DMS53 treated with DMSO at 0.1 percent for 48 hours (cell line): ENCODE data around the gene ACOT7.

ENCODE experiments used
- DNase-seq: peaks from one replicate; lab custom pipeline; 2025; ENCODE audit not compliant: unreplicated experiment; lab: John Stamatoyannopoulos, UW

Gene ACOT7

DNA sequence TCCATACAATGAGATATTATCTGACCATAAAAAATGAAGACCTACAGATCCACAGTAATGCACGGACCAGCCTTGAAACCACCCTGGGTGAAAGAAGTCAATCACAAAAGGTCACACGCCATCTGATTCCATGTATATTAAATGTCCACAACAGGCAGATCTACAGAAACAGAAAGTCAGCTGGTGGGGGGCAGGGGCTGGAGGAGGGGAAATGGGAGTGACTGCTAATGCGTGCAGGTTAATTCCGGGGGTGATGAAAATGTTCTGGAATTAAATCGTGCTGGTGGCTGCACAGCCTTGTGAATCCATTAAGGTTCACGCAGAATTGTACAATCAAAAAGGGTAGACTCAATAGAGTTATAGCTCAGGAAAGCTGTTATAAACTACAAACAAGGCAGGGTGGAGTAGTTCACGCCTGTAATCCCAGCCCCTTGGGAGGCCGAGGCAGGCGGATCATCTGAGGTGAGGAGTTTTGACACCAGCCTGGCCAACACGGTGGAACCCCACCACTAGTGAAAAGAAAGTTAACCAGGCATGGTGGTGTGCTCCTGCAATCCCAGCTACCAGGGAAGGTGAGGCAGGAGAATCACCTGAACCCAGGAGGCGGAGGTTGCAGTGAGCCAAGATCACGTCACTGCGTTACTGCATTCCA is 32.3 kb downstream of the ACOT7 start:
- DNase-seq = no peak

DNA sequence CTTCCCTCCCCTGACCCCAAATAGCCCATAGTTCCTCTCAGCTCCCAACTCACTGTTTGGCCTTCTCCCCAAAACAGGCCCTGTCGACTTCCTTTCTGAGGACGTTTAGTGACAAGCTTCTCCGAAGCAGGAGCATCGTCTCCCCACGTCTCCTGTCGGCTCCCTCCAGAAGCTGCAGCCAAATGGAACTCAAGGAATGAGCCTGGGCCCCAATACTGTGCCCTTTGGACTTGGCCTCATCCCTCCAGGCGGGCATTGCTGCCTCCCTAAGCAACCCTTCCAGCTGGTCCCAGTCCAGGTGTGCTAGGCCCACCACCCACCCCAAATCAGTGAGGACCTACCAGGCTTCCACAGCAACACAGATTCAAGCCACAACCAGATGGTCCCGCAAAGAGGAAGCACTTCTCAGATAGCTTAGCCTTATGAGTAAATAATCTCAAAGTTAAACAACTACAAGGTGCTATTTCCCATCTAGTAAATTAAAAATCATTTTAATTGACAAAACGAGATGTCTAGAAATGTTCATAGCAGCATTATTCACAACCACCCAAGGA is 33.0 kb downstream of the ACOT7 start:
- no peak for DNase-seq

DNA sequence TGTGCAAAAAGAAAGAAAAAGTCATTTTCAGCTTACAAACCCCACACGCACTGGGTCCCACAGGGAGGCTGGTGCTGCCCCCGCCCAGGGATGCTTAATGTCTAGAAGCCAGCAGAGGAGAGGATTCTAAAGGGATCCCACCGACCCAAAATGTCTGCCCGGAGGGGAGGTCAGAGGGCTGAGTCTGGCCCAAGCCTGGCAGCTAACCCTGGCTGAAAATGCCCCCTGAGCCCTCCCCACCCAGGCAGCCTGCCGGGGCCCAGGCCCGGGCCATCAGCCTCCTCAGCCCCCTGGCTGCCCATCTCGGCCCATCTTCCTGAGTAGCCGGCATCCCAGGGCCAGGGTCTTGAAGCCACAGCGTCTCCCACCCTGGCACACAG is 33.5 kb downstream of the ACOT7 start:
- DNase-seq = no peak

DNA sequence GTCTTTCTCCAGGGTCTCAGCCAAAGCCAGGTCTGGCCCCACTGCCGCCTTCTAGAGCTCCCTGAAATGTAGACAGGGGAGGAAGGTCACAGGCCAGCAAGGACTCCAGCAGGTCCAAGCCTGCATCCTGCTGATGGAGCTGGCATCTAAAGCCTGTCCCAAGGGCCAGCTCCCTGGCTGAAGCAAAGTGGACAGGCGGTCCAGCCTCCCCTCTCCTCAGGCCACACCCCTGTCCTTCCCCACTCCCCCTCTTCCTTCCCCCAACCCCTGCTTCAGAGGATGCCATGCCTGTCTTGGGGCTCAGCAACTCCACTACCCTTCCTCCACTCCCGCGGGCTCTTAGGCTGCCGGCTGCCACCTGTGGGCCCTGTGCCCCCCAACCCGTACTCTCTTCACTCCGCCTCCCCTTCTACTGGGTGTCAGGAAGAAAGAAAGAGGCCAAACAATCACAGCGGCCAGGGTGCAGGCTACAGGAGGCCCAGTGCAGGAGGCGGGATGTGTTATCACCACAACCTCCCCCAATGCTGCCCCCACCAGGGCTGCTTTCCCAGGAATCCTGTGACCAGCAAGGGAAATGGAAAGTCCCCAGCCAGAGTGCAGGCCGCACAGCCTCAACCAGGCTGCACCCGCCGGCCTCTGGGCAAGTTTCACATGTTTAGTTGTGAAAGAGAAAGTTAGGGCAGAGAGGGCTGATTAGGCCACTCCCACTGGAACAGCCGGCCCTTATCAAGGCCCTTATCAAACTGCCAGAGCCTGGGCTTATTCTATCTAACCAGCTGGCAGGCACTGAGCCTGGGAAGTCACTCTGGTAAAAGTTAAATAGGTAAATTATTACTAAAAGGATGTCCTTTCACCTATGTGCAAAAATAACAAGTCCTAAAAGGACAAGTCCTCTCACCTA is 34.1 kb downstream of the ACOT7 start:
- no peak for DNase-seq

GRCh38 chr1:6358757-6359201 is 34.8 kb downstream of the ACOT7 start:
- no peak for DNase-seq

- DNase-seq = no peak
Measured at GRCh38 chr1:6358144-6358624, 35.4 kb downstream of the ACOT7 start.

DNA sequence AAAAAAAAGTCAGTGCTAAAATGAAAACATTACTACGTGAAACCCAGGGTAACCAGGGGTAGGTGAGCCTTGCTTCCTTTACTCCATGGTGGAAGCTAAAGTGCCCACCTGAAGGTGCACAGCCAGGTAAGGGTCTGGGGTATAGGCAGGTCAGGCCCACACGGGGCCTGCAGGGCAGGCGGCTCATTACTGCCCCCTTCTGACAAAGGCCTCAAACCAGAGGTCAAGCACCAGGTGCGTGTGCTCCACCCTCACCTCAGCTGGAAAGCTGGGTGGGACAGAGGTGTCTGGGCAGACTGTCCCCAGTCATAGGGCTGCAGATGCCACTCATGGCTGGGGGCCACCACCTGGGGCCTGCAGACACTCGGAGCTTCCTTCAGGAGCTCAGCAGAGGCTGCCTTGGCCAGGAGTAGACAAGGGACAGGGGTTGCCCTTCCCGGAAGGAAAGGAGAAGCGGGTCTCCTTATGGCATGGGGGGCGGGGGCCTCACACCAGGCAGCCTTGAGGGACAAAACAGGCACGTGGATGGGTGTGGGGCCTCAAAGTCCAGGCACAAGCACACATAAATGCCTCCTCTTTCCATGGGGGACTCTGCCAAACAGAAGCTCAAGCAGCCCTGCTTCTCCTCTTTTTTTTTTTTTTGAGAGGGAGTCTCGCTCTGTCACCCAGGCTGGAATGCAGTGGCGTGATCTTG is 36.2 kb downstream of the ACOT7 start:
- DNase-seq = no peak

GRCh38 chr1:6355621-6356020 is 37.9 kb downstream of the ACOT7 start:
- DNase-seq = no peak

GRCh38 chr1:6354659-6355317 is 38.8 kb downstream of the ACOT7 start:
- DNase-seq = no peak

DNA sequence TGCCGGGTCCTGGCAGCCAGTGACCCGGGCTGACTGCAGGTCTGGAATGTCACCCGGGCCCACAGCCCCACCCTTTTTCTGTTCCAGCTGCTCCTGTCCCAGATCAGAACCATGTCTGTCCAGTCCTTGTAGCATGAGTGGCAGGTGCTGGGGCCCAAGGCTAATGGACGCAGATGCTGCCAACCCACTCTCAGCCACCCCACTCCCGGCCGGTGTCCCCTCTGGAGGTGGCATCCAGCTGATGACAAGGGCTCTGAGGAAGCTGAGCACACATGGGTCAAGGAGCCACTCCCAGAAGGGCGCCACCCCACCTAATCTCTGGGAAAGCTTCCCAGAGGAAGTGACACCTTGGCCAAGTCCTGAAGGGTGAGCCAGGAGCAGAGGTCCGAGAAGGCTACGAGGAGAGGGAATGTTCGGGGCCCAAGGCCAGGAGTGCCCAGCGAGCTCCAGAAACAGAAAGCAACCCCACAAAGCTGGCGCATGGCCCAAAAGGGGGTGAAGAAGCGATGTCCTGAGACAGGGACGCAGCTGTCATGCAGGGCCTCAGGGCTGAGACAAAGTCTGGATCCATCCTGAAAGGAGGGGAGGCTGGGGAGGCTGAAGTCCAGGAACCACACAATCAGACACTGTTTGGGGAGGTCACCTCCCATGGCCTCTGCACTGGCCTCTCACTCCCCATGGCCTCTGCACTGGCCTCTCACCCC is 39.5 kb downstream of the ACOT7 start:
- DNase-seq = no peak

- no peak for DNase-seq
Measured at GRCh38 chr1:6353619-6353954, 40.0 kb downstream of the ACOT7 start.

DNA sequence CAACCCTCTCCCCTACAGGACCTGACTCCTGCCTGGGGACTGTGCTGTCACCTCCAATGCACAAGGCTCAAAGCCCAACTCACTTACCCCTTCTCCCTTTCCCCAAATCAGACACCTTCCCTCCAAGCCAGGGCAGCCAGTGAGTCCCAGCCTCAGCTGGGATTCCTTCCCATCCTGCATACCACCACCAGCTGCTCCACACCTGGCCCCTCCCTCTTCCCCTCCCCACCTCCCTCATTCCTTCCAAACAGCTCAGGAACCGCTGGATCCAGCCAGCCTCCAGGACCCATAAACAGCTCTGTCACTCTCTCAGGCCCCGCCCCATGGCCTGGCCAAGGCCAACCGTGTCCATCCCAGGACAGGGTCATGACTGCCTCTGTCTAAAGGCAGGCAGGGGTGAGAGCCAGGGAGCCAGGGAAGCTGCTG is 41.4 kb downstream of the ACOT7 start:
- no peak for DNase-seq

DNA sequence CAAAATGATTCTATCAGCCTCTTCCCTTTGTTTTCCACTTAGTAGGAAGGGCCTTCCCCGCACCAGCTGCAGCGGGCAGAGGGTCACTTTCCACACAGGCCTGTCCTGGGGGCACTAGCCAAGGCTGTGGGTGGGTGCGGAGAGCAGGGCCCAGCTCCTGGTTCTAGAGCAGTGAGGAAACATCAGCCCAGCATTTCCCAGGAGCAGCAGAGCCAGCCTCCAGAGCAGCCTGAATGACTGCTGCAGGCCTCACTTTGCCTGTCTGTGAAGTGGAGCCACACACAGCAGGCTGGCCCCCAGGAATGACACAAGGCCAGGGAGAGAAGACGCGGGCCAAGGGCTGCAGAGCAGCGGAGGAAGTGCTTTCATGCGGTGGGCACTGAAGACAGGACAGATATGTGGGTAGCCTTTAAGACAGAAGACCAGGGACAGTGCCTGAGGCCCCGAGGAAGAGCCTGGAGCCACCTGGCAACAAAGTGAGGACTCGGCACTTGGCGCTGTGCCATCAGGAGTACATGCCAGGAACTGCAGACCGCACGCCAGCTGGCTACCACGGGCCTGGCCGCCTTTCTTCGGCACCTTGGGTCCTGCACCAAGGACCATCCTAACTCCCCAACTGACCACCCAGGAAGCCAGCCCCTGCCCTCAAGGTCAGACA is 42.0 kb downstream of the ACOT7 start:
- no peak for DNase-seq

- DNase-seq = no peak
Measured at GRCh38 chr1:6350416-6351088, 43.0 kb downstream of the ACOT7 start.

- DNase-seq = no peak
Measured at GRCh38 chr1:6349254-6349943, 44.2 kb downstream of the ACOT7 start.

DNA sequence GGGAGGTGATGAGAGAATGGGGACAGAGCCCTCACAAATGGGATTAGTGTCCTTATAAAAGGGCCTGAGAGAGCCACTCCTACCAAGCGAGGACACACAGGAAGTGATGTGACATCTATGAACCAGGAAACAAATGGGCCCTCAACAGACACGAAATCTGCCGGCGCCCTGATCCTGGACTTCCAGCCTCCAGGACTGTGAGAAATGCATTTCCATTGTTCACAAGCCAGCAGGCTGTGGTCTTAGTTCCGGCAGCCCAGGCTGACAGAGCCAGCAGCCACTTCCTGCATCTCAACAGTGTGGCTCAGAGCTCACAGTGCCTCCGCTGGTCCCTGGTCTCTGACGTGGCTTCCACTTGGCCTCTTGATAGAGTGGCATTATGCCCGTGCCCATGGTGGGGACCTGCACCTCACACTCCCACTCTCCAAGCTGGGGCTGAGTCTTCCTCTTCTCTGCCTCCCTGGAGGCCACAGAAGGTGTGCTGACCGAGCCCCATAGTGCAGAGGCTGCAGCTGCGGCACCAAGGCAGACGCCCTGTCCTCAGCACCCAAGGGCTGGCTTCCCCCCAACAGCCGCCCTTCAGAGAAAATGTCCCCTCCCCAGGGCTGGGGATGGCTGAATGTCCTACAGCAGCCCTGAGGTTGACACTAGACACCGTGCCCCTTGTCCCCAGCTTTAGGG is 44.9 kb downstream of the ACOT7 start:
- no peak for DNase-seq

GRCh38 chr1:6347641-6348487 is 45.7 kb downstream of the ACOT7 start:
- DNase-seq = no peak
